ENCODE data around the gene SPOCK1. TPM values are rescaled to one million over a fixed set of nuclear protein-coding genes. Genes with fewer than 3 reads are reported as not detected.
"Not testable (repeated sequence)": the region's sequence is repeated elsewhere in the genome, so short reads cannot be mapped to it uniquely, and the experiment has no call there.

The SPOCK1 gene
- 100 to 1,000 TPM in 1 of 4 donors, 10 to 100 TPM in 3; 22.7 to 117 (median 41.8) TPM for total RNA-seq

GRCh38 chr5:137498736-137499505, at the start of gene SPOCK1:
TSS of gene SPOCK1 (minus strand) at chr5:137499326.
- ATAC-seq (ENCODE audit: low FRiP score): peak; percentile 85
- TF ChIP-seq, protein P1, sequence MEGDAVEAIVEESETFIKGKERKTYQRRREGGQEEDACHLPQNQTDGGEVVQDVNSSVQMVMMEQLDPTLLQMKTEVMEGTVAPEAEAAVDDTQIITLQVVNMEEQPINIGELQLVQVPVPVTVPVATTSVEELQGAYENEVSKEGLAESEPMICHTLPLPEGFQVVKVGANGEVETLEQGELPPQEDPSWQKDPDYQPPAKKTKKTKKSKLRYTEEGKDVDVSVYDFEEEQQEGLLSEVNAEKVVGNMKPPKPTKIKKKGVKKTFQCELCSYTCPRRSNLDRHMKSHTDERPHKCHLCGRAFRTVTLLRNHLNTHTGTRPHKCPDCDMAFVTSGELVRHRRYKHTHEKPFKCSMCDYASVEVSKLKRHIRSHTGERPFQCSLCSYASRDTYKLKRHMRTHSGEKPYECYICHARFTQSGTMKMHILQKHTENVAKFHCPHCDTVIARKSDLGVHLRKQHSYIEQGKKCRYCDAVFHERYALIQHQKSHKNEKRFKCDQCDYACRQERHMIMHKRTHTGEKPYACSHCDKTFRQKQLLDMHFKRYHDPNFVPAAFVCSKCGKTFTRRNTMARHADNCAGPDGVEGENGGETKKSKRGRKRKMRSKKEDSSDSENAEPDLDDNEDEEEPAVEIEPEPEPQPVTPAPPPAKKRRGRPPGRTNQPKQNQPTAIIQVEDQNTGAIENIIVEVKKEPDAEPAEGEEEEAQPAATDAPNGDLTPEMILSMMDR (IDR thresholded peaks at IDR 0.05): peak in 2 of 3 donors; percentile 53 to 68
- DNase-seq (ENCODE audit: low spot score): peak; percentile 56

DNA sequence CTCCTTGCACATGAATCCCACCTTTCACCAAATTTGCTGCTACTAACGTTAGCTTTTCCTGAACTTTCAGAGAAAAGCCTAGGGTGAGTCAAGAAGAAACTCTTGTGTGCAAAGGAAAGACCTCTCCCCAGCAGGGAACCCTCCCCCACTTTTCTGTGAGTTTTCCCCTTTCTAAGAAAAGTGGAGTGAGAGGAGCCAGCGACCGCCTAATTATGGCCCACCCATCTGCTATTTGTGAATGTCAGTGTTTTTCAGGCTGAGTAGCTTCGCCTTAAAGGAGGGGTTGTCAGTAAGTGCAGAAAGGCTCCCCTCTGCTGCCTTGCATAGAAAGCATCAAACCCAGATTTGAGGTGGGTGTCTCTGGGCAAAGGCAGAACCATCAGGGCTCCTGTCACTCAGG, 46.8 kb upstream of the SPOCK1 start:
- ATAC-seq (ENCODE audit: low FRiP score) (no peak), DNase-seq (ENCODE audit: low spot score) (no peak)
- TF ChIP-seq, protein P1 (IDR thresholded peaks at IDR 0.05): no peak

GRCh38 chr5:137535449-137535848, 36.3 kb upstream of the SPOCK1 start:
- ATAC-seq (ENCODE audit: low FRiP score): not testable (repeated sequence)

GRCh38 chr5:137533963-137534362, 34.8 kb upstream of the SPOCK1 start:
- DNase-seq (ENCODE audit: low spot score) (no peak), ATAC-seq (ENCODE audit: low FRiP score) (no peak)
- TF ChIP-seq, protein P1 (IDR thresholded peaks at IDR 0.05): no peak

More at GRCh38 chr5:137535449-137535848, 36.3 kb upstream of the SPOCK1 start:
- DNase-seq (ENCODE audit: low spot score): not testable (repeated sequence)

- ATAC-seq (ENCODE audit: low FRiP score): no peak
- no peak for DNase-seq (ENCODE audit: low spot score)
- TF ChIP-seq, protein P1 (IDR thresholded peaks at IDR 0.05): no peak
These were observed 32.1 kb upstream of the SPOCK1 start for GRCh38 chr5:137531266-137531665.

DNA sequence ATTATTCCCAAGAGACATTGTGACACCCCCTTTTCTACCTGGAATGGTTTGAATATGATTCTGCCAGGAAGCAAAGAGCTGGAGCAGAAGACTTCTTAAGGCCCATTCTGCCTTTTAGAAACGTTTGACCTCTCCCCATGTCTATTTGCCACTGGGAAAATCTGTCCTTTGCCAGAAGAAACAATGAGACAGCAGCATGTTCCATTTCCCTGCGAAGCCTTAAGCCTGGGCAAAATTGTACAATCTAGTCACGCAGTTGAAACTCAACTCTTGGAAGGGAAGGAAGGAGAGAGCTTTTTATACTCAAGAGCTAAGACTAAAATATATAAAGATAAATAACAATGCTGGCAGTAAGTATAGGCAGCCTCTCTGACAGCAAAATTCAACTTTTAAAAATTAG, 22.1 kb upstream of the SPOCK1 start:
- TF ChIP-seq, protein P1 (IDR thresholded peaks at IDR 0.05): no peak
- ATAC-seq (ENCODE audit: low FRiP score) (no peak), DNase-seq (ENCODE audit: low spot score) (no peak)

GRCh38 chr5:137516961-137517360, 17.8 kb upstream of the SPOCK1 start:
- no peak for DNase-seq (ENCODE audit: low spot score)
- TF ChIP-seq, protein P1 (IDR thresholded peaks at IDR 0.05): no peak

More at GRCh38 chr5:137516961-137517360, 17.8 kb upstream of the SPOCK1 start:
- no peak for ATAC-seq (ENCODE audit: low FRiP score)

All from omental fat pad (tissue), 4 donors.